ENCODE measurements around the gene SCGB3A1.

The SCGB3A1 gene

GRCh38 chr5:180618829-180619562 lies 27.7 kb upstream of the SCGB3A1 start:
- Histone ChIP-seq H3K27me3 (replicated peaks; ENCODE audit: control insufficient read depth, insufficient read depth, low read length) (no peaks in the 10 kb centered on the region; the same call in 1 of the 2 replicates), H3K36me3 (ENCODE audit: control insufficient read depth, insufficient read depth, low read length) (no peaks in the 10 kb centered on the region), H3K4me3 (replicated peaks; ENCODE audit: low read depth, low read length) (no peak overlapping the region)
- no peak for DNase-seq (ENCODE audit: extremely low read depth, insufficient read length)
- peak; percentile 19 for TF ChIP-seq CTCF (IDR thresholded peaks at IDR 0.05; ENCODE audit: insufficient read depth, low read length, poor library complexity, severe bottlenecking)

DNA sequence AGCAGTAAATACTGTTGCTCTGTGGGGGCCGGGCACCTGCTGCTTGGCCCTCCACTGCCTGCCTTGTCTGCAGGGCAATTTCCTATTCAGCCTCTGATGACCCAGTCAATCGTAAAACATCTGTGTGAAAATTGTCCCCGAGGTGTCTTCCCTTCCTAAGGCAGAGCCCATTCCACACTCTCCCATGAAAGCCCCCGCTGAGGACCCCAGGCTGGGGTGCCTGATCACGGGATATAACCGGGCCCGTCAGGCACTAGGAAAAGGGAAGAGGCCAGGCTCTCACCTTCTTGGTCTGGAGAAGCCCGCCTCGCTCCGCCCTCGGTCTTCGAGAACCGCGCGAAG lies 27.2 kb upstream of the SCGB3A1 start:
- no peaks in the 10 kb centered on the region for H3K36me3 ChIP-seq (ENCODE audit: control insufficient read depth, insufficient read depth, low read length)
- no peaks in the 10 kb centered on the region; the same call in 1 of the 2 replicates for H3K27me3 ChIP-seq (replicated peaks; ENCODE audit: control insufficient read depth, insufficient read depth, low read length)
- no peak for TF ChIP-seq CTCF (IDR thresholded peaks at IDR 0.05; ENCODE audit: insufficient read depth, low read length, poor library complexity, severe bottlenecking)
- no peak for DNase-seq (ENCODE audit: extremely low read depth, insufficient read length)
- no peak overlapping the region for H3K4me3 ChIP-seq (replicated peaks; ENCODE audit: low read depth, low read length)

DNA sequence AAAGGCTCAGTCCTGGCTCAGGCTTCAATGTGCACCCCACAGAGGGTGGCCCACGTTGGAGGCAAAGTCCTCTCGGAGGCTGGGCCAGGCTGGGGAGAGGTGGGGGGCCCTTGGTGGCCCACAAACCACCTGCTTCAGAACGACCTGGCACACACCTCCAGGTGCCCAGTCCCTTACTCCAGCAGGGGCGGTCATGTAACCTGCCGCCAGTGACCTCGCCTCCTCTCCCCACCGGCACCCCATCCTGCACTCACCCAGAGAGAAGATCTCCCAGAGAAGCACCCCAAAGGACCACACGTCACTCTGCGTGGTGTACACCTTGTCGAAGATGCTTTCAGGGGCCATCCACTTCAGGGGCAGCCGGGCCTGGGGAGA lies 22.5 kb upstream of the SCGB3A1 start:
- H3K36me3 ChIP-seq (ENCODE audit: control insufficient read depth, insufficient read depth, low read length): no peaks in the 10 kb centered on the region
- no peaks in the 10 kb centered on the region; the same call in 1 of the 2 replicates for H3K27me3 ChIP-seq (replicated peaks; ENCODE audit: control insufficient read depth, insufficient read depth, low read length)
- H3K4me3 ChIP-seq (replicated peaks; ENCODE audit: low read depth, low read length): no peak overlapping the region
- no peak for TF ChIP-seq CTCF (IDR thresholded peaks at IDR 0.05; ENCODE audit: insufficient read depth, low read length, poor library complexity, severe bottlenecking)
- no peak for DNase-seq (ENCODE audit: extremely low read depth, insufficient read length)

- no peak for TF ChIP-seq CTCF (IDR thresholded peaks at IDR 0.05; ENCODE audit: insufficient read depth, low read length, poor library complexity, severe bottlenecking)
- no peaks in the 10 kb centered on the region; the same call in 1 of the 2 replicates for H3K27me3 ChIP-seq (replicated peaks; ENCODE audit: control insufficient read depth, insufficient read depth, low read length)
- no peak overlapping the region for H3K4me3 ChIP-seq (replicated peaks; ENCODE audit: low read depth, low read length)
- H3K36me3 ChIP-seq (ENCODE audit: control insufficient read depth, insufficient read depth, low read length): no peaks in the 10 kb centered on the region
- DNase-seq (ENCODE audit: extremely low read depth, insufficient read length): no peak
These were observed 22.0 kb upstream of the SCGB3A1 start for GRCh38 chr5:180613188-180613813.

GRCh38 chr5:180612683-180613082 lies 21.4 kb upstream of the SCGB3A1 start:
- no peak overlapping the region for H3K4me3 ChIP-seq (replicated peaks; ENCODE audit: low read depth, low read length)
- DNase-seq (ENCODE audit: extremely low read depth, insufficient read length): no peak
- no peak for TF ChIP-seq CTCF (IDR thresholded peaks at IDR 0.05; ENCODE audit: insufficient read depth, low read length, poor library complexity, severe bottlenecking)
- H3K36me3 ChIP-seq (ENCODE audit: control insufficient read depth, insufficient read depth, low read length): no peaks in the 10 kb centered on the region
- H3K27me3 ChIP-seq (replicated peaks; ENCODE audit: control insufficient read depth, insufficient read depth, low read length): no peaks in the 10 kb centered on the region; the same call in 1 of the 2 replicates

Data from GM06990 (cell line).